ENCODE results near the gene SCG3. TPM values are rescaled to one million over a fixed set of nuclear protein-coding genes. Genes with fewer than 3 reads are reported as not detected.

The SCG3 gene
- total RNA-seq, 1 donor from 2014 or later: not detected

DNA sequence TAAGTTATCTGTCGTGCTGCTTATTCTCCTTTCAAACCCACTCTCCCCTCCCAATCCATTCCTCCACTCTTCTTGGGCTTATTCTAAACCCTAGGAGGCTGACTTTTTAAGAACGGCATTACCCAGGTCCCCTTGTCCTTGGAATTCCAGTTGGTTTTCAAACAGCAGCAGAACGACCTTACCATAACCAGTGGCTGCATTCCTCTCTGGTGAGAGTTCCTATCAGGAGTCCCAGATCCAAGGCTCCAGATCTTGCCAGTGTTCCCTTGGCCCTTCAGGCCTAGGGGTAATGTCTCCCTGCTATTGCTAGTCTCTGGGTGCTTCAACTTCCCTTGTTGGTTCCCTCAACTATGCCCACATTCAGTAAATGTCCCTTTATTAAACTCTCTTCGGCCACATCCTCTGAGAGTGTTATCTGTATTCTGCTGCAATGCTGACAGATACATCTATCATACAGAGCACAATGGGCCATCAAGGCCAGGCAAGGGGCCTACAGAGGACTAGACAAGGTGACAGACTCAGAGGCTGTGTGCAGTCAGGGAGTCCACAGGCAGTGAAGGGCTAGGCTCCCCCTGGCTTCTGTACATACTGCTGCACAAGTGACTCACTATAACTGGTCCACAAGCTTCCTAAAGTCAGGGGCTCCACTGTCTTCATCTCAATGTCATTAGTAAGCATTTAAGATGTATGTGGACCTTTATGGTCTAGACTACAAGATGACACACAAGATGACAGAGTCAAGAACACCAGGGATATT is 46.0 kb downstream of the SCG3 start:
- DNase-seq (ENCODE audit: low spot score): no peak

GRCh38 chr15:51731549-51732267 is 50.4 kb downstream of the SCG3 start:
- peak; percentile 85 for DNase-seq (ENCODE audit: low spot score)

GRCh38 chr15:51732646-51733045 is 51.3 kb downstream of the SCG3 start:
- no peak for DNase-seq (ENCODE audit: low spot score)

DNA sequence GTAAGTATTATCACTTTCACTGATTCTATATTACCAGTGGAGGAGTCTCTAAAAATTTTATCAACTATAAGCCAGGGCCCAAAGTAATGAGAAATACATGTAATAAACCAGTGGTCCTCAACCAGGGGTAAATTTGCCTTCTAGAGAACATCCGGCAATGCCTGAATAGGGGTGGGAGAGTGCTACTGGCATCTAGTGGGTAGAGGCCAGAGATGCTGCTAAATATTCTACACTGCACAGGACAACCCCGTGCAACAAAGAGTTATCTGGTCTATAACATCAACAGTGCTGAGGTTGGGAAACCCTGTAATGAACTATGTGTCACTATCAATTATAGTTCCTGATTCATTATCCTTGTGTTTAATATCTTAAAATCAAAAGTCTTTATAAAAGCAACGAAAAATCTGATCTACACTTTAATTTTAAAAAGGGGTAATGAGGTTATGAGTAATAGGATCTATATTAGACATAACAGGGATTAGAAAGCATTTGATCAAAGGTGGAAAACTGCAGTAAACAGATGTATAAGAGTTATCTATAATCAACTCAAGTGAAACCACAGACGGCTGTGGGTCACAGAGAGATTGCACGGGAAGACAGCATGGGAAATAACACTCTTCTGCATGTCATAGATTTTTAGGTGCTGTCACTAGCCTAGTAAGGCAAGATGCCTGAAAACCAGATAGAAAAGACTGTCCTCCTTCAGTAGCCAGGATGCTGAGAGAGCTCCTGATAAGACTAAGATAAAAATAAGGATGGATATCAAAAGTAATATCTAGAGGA is 54.1 kb downstream of the SCG3 start:
- no peak for DNase-seq (ENCODE audit: low spot score)

DNA sequence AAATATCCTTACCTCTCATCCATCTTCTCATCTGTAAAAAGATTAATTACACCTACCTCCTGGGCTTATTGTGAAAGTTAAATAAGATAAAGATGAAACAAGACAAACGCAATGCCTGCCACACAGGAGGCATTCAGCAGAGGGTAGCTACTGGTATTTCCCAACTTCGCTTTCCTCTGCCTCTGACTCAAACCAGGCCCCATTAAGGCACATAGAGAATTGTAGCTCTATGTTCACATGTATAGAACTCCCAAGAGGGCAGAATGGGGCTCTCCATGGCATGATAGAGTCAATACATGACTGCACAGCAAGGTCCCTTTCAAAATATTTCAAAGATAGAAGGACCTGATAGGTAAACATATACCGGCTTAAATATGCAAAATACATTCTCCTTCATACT is 54.8 kb downstream of the SCG3 start:
- no peak for DNase-seq (ENCODE audit: low spot score)

DNA sequence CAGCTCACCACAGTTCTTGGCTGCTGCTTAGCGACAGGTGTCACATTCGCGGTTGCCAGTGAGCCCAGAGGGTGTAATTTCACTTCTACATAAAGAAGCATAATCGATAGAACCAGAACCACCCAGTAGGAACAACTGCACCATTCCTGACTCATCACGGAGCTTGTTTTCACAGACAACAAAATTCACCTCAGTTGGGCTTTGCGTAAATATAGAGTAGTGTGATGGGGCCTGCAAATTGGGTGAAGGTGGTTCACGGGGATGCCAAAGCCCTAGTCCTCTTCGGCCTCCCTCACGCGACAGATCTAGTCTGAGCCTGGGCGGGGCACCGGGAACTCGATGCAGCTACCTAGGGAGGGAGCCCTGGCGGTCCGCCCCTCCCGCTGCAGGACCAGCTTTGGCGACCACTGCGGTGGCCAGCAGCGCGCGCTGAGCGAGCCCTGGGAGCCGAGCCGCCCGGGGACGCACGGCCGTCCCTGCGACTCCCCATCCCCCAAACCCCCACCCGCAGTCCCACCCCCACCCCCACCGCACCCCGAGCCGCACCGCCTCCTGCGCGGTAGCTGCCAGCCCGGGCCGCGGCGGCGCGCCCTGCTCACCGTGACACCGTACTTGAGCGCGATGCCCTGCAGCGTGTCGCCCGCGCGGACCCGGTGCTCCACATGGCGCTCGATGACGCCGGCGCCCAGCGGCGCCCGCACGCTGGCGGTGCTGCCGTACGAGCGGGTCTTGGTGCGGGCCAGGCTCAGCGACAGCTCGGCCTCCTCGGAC is 55.6 kb downstream of the SCG3 start:
- DNase-seq (ENCODE audit: low spot score): no peak

GRCh38 chr15:51737522-51738305 is 56.4 kb downstream of the SCG3 start, which contains the start of gene LYSMD2:
Gene LYSMD2, minus strand, starts transcription at chr15:51737655. Its CDS starts 33 bp downstream, at chr15:51737622.
- peak; percentile 78 for DNase-seq (ENCODE audit: low spot score)

GRCh38 chr15:51738553-51738952 is 57.2 kb downstream of the SCG3 start:
- no peak for DNase-seq (ENCODE audit: low spot score)

DNA sequence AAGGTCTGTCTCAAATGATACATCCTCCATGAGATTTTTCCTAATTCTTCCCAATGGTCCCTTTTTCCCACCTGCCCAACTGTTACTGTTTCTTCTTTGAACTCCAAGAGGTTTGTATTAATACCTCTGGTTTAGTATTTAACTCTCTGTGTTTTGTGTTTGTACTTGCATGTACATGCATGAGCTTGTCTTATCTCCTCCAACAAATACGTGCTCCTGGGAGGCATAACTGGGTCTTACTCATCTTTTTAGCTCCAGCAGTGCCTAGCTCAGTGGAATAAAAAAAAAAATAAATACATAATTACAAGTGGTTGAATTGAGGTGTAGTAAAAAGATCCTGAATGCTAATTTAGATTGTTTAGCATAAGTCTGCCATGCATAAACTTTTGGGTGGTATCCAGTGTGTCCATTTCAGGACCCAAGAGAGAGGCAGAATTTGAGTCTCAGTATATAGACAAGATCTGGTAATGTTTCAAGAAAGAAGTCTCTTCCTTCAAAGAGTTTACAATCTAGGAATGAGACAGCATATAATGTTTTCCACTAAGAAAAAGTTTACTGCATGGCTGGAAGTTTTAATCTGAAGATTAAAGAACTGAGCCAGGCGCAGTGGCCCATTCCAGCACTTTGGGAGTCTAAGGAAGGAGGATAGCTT is 57.9 kb downstream of the SCG3 start:
- DNase-seq (ENCODE audit: low spot score): no peak

GRCh38 chr15:51749307-51749706 is 68.0 kb downstream of the SCG3 start:
- no peak for DNase-seq (ENCODE audit: low spot score)

DNA sequence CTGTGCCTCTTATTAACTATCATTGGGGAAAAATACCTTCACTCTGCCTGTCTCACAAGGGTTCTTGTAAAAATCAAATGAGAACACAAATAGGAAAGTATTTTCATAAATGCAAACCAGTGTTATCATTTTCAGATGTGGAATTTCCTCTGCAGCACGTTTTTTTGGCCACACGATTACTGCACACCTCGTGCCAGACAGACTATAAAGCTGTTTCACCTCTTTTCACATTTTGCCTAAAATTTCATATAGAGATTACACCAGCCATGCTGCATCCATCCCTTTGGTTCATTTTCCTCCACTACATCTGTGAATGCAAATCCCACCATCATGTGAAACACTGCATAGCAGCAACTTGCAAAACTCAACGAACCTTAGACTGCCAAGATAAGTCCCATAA is 68.9 kb downstream of the SCG3 start:
- DNase-seq (ENCODE audit: low spot score): no peak

DNA sequence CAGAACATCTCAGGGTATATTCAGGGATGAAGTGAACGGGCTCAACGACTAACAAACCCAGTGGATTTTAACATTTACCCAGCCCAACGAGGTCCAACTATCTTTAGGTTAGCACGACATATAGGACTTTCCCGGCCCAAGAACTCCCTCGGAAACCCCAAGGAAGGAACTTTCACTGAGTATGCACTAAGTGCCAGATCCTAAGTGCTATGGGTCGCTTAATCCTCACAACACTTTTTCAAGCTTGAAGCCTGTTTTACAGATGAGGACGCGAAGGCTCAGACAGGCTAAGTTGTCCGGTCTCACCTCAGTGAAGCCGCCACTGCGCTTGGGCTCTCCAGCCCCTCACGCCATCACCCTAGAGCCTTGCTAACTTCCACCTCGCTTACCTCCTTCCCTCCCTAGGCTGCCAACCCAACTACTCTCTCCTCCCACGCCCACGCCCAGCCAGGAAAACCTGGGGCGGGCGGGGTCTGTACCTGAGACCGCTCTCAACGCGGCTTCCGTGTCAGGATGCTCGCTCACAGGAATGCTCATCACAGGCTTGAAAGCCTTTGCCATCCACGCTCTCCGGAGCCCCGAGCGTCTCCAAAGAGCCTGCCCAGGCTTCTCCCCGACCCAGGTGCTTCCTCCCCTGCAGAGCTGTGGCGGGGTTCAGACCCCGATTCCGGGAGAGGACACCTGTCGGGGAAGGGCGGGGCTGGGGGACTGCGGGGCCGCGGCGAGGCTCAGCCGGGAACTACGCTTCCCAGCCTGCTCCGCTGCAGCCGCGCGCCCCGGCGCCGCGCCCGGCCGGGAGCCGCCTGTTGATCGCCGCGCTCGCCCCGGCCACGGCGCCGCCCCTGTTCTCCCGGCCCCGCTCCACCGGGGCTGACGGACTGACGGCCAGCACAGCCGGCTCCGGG is 69.7 kb downstream of the SCG3 start, which contains the start of gene TMOD2:
Gene TMOD2, plus strand, starts transcription at position 806 of the 905 bp plus-strand sequence. CDS start 14,845 bp downstream, outside the sequence.
- DNase-seq (ENCODE audit: low spot score): peak; percentile 46

- DNase-seq (ENCODE audit: low spot score): peak; percentile 51
Observed at GRCh38 chr15:51751697-51752683, 70.7 kb downstream of the SCG3 start.

DNA sequence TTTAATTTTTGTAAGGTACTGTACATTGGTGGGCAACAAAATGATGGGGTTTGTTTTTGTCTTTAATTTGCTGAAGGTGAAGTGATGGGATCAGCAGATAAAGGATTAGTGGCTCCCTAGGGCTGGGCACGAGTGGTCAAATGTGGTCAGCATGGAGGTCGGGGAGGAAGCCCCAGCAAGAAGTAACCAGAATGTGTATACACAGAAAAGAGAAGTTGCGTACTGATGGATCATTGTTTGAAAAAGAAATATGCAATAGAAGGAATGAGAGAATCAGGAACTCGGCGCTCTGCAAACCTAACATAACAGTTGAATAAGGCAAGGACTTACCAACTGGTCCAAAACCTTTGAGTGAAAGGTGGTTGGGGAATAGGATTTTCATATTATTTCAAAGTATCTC is 71.6 kb downstream of the SCG3 start:
- no peak for DNase-seq (ENCODE audit: low spot score)

- no peak for DNase-seq (ENCODE audit: low spot score)
Observed at GRCh38 chr15:51754267-51754666, 73.0 kb downstream of the SCG3 start.

DNA sequence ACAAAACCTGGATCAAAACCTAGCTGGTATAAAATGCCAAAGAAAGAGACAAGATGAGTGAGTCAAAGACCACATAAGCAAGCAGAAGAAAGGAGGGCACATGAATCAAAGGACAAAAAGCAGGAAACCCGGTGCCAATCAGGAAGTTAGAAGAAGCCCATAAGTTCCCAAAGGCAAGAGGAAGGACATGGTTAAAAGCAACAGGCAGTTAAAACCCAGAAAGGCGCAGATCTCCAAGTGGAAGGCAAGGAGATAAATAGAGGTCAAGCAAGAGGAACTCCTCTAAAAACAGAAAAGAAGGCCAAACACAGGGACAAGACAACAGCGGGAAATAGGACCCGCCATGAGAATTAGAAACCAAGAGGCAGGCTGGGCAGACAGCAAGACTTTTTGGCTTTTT is 74.5 kb downstream of the SCG3 start:
- no peak for DNase-seq (ENCODE audit: low spot score)

DNA sequence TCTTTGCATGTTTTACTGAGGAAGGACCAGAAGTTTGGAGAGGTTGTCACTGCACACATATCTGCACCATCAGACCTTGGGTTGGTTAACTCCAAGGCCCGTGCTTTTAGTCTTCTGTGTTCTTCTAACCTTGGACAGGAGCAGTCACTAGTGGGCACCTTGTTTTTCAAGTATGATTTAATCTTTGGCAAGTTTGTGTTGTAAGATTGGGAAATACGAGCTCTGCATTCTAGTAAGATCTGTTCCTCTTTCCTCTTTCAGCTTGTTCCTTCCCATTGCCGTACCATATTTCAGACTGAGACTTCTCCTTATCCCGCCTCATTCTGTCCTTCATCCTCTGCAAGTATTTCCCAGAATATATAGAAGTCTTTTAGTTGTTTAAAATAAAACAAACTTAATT is 75.2 kb downstream of the SCG3 start:
- DNase-seq (ENCODE audit: low spot score): no peak

DNA sequence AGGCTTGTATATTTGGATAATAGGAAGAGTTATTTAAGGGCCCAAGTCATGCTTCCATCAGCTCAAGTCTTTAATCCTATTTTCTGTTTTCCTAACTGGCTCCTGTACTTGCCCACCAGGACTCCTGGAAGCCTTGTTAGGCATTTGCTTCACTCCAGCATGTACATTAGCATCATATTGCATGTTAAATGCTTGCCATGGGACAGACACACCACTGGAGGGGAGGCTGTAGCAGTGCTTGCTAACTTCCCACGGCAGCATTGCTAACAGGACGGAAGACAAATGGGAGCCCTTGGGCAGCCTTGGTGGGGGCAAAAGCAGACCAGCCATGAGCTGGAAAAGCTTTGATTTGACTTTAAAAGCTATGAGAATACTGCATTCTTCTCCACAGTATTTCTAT is 76.1 kb downstream of the SCG3 start:
- no peak for DNase-seq (ENCODE audit: low spot score)
